Mucosa of descending colon (tissue), 3 donors: ENCODE measurements around the gene OR4C3. TPM values are rescaled to one million over a fixed set of nuclear protein-coding genes. Genes with fewer than 3 reads are reported as not detected.
"Not testable (repeated sequence)": the region's sequence is repeated elsewhere in the genome, so short reads cannot be mapped to it uniquely, and the experiment has no call there.

Experiments
- ATAC-seq: fragments of 200-7000 bp; cut with Tn5 transposase; one replicate; pipeline ENCODE4 v1.9.1; 2020; ENCODE audit warnings: mild to moderate bottlenecking, moderate library complexity
- DNase-seq, 3 donors: peaks; one replicate each; pipeline ENCODE4 v3.0.0-alpha.2; 2020
- H3K36me3 ChIP-seq: fragments of 200-600 bp; one replicate; pipeline ENCODE4 v1.8.0; 2021; ENCODE audit warnings: low read depth, mild to moderate bottlenecking
- H3K4me1 ChIP-seq: fragments of 200-600 bp; one replicate; pipeline ENCODE4 v1.8.0; 2021; ENCODE audit warnings: low read depth, mild to moderate bottlenecking
- H3K4me3 ChIP-seq: fragments of 200-600 bp; one replicate; pipeline ENCODE4 v1.8.0; 2021; ENCODE audit warnings: mild to moderate bottlenecking
- H3K9me3 ChIP-seq: fragments of 200-600 bp; one replicate; pipeline ENCODE4 v1.8.0; 2021; ENCODE audit warnings: mild to moderate bottlenecking
- intact Hi-C, 2 donors: fragments of 100-400 bp; cut with DNase I in 1 of 2; cut with micrococcal nuclease in 1 of 2; formaldehyde crosslinking; loops; one replicate each; pipeline versions ENCODE4 v1.11.0 to v1.11.1; 2022; cut with DNase I, micrococcal nuclease
- long read RNA-seq, 2 donors: library from polyadenylated mRNA; unstranded; transcript quantifications; one replicate each; pipeline ENCODE4 v2.0.0, GENCODE V29; 2019 to 2021
- total RNA-seq, 3 donors: library from RNA; stranded (reverse); fragmentation: NEBNext Ultra II Directional in 2 of 3; extraction: Animal tissue kit (Norgen Biotek cat#: 25700) in 2 of 3; gene quantifications; one replicate each; pipeline versions ENCODE4 v1.2.1 to v1.2.4, GENCODE V29; 2021 to 2023
- TF ChIP-seq, protein P1 (sequence below): fragments of 200-600 bp; IDR thresholded peaks from one replicate; pipeline ENCODE4 v1.8.0; 2022; ENCODE audit warnings: antibody characterized with exemption, mild to moderate bottlenecking
- donor health status: DM: no; HTN: no; CAD: no; lungs with moderate emphysema.
- donor health status: DM: no; HTN: no; CAD: no.
- donor health status: DM: no; HTN: yes; CAD: no.

The OR4C3 gene
- not detected for total RNA-seq
- long read RNA-seq, donor 1 = 0 reads
- long read RNA-seq, donor 2 = 0 reads

- ATAC-seq, H3K4me3 ChIP-seq, DNase-seq, intact Hi-C loops, H3K4me1 ChIP-seq, H3K36me3 ChIP-seq, H3K9me3 ChIP-seq: not testable (repeated sequence)
Observed at GRCh38 chr11:48324620-48325019, at the start of gene OR4C3. OR4C3 (plus strand) TSS chr11:48324920; CDS start chr11:48325022, 102 bp downstream.

DNA sequence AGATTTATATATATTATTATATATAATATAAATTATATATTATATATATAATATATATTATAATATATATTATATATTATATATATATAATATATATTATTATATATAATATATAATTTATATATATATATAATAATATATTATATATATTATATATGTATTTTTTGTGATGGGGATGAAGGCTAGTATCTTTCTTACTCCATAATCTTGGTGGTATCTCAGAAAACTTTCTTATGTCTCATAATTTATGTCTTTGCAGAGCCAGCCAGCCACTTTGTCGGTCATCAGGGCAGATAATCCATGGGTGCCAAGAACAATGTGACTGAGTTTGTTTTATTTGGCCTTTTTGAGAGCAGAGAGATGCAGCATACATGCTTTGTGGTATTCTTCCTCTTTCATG lies 18.8 kb upstream of the OR4C3 start, which contains the start of gene OR4S1:
Gene OR4S1 (plus strand): TSS at position 301 of the 400 bp plus-strand sequence. CDS start 0 bp downstream, at position 301.
- Histone ChIP-seq H3K4me1 (no peaks in the 10 kb centered on the region), H3K36me3 (no peaks in the 10 kb centered on the region), H3K9me3 (no peaks in the 10 kb centered on the region), H3K4me3 (no peak within 1 kb of the TSS)
- TF ChIP-seq, protein P1, sequence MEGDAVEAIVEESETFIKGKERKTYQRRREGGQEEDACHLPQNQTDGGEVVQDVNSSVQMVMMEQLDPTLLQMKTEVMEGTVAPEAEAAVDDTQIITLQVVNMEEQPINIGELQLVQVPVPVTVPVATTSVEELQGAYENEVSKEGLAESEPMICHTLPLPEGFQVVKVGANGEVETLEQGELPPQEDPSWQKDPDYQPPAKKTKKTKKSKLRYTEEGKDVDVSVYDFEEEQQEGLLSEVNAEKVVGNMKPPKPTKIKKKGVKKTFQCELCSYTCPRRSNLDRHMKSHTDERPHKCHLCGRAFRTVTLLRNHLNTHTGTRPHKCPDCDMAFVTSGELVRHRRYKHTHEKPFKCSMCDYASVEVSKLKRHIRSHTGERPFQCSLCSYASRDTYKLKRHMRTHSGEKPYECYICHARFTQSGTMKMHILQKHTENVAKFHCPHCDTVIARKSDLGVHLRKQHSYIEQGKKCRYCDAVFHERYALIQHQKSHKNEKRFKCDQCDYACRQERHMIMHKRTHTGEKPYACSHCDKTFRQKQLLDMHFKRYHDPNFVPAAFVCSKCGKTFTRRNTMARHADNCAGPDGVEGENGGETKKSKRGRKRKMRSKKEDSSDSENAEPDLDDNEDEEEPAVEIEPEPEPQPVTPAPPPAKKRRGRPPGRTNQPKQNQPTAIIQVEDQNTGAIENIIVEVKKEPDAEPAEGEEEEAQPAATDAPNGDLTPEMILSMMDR = no peak
- ATAC-seq (no peak), DNase-seq (no peak)
- intact Hi-C loops = no loop called here

- intact Hi-C loops = no loop called here
- H3K36me3 ChIP-seq = no peaks in the 10 kb centered on the region
- TF ChIP-seq, protein P1 = peak; percentile 39
- peak; percentile 63 for ATAC-seq
- no peak overlapping the region for H3K4me3 ChIP-seq
- peak in 2 of 3 donors; percentile 37 to 79 for DNase-seq
- H3K4me1 ChIP-seq = no peaks in the 10 kb centered on the region
- H3K9me3 ChIP-seq = no peaks in the 10 kb centered on the region
Observed at GRCh38 chr11:48307760-48308386, 16.8 kb upstream of the OR4C3 start.

- ATAC-seq, H3K9me3 ChIP-seq, H3K36me3 ChIP-seq, H3K4me1 ChIP-seq, H3K4me3 ChIP-seq, intact Hi-C loops, DNase-seq: not testable (repeated sequence)
Observed at GRCh38 chr11:48313590-48313989, 11.1 kb upstream of the OR4C3 start.

DNA sequence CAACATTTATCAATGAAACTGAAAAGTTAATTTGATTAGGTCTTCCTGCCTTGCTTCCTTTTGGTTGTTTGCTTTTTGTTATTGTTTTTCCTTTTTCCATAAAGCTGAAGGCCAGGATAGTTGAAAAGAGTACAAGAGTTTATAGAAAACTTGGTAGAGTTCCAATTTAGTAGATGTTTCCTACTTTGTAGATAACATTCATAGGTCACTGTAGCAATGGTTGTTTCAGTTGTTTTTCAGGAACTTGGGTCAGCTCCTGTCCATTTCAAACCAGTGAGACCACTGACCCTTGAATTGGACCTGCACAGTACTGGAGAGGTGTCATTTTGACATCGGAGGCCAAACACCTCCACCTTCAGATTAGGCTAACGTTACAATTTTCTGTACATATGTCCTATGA lies 4.9 kb upstream of the OR4C3 start:
- intact Hi-C loops, ATAC-seq: not testable (repeated sequence)

GRCh38 chr11:48341466-48341865 lies 16.7 kb downstream of the OR4C3 start:
- no peak overlapping the region for H3K4me3 ChIP-seq
- peaks cover 15% of the 10 kb centered on the region for H3K9me3 ChIP-seq
- intact Hi-C loops = no loop called here
- DNase-seq (no peak), ATAC-seq (no peak)
- no peaks in the 10 kb centered on the region for H3K36me3 ChIP-seq
- TF ChIP-seq, protein P1 = no peak
- H3K4me1 ChIP-seq = no peaks in the 10 kb centered on the region

More for the DNA sequence above, 4.9 kb upstream of the OR4C3 start:
- H3K9me3 ChIP-seq, H3K4me3 ChIP-seq, H3K4me1 ChIP-seq, DNase-seq, H3K36me3 ChIP-seq: not testable (repeated sequence)

DNA sequence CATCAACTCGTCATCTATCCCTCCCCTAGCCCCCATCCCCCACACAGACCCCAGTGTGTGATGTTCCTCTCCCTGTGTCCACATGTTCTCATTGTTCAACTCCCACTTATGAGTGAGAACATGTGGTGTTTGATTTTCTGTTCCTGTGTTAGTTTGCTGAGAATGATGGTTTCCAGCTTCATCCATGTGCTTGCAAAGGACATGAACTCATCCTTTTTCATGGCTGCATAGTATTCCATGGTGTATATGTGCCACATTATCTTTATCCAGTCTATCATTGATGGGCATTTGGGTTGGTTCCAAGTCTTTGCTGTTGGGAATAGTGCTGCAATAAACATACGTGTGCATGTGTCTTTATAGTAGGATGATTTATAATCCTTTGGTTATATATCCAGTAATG lies 17.8 kb downstream of the OR4C3 start:
- H3K4me3 ChIP-seq, H3K36me3 ChIP-seq, DNase-seq, H3K4me1 ChIP-seq, ATAC-seq, intact Hi-C loops: not testable (repeated sequence)
- peaks cover 19% of the 10 kb centered on the region for H3K9me3 ChIP-seq

DNA sequence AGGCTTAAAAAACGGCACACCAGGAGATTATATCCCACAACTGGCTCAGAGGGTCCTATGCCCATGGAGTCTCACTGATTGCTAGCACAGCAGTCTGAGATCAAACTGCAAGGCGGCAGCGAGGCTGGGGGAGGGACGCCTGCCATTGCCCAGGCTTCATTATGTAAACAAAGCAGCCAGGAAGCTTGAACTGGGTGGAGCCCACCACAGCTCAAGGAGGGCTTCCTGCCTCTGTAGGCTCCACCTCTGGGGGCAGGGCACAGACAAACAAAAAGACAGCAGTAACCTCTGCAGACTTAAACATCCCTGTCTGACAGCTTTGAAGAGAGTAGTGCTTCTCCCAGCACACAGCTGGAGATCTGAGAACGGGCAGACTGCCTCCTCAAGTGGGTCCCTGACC lies 21.6 kb downstream of the OR4C3 start:
- H3K4me1 ChIP-seq, ATAC-seq, H3K4me3 ChIP-seq, intact Hi-C loops, DNase-seq, H3K36me3 ChIP-seq: not testable (repeated sequence)
- H3K9me3 ChIP-seq = peaks cover 32% of the 10 kb centered on the region
